Ishikawa (cell line): Measurements from ENCODE around the gene ATRX.

Experiments used
- CEBPB ChIP-seq: IDR thresholded peaks from 2 replicates; pipeline ENCODE4 v1.6.1; 2012
- CREB1 ChIP-seq: IDR thresholded peaks from 2 replicates; pipeline ENCODE4 v1.6.1; 2012; ENCODE audit warnings: low read depth
- EGR1 ChIP-seq: IDR thresholded peaks from 2 replicates; pipeline ENCODE4 v1.6.1; 2012
- EP300 ChIP-seq: IDR thresholded peaks from 2 replicates; pipeline ENCODE4 v1.6.1; 2012; ENCODE audit warnings: borderline replicate concordance
- FOXM1 ChIP-seq: IDR thresholded peaks from 2 replicates; pipeline ENCODE4 v1.6.1; 2012; ENCODE audit warnings: low read depth, borderline replicate concordance
- MAX ChIP-seq: IDR thresholded peaks from 2 replicates; pipeline ENCODE4 v1.6.1; 2012
- NFIC ChIP-seq: IDR thresholded peaks from 2 replicates; pipeline ENCODE4 v1.6.1; 2012
- RAD21 ChIP-seq: IDR thresholded peaks from 2 replicates; pipeline ENCODE4 v1.6.1; 2012; ENCODE audit warnings: low read depth
- REST ChIP-seq: IDR thresholded peaks from 2 replicates; pipeline ENCODE4 v1.6.1; 2012; ENCODE audit warnings: low read depth, mild to moderate bottlenecking
- TAF1 ChIP-seq: IDR thresholded peaks from 2 replicates; pipeline ENCODE4 v1.6.1; 2012; ENCODE audit warnings: low read depth, mild to moderate bottlenecking
- TCF12 ChIP-seq: IDR thresholded peaks from 2 replicates; pipeline ENCODE4 v1.6.1; 2012; ENCODE audit warnings: low read depth
- TEAD4 ChIP-seq: IDR thresholded peaks from 2 replicates; pipeline ENCODE4 v1.6.1; 2012
- USF1 ChIP-seq: IDR thresholded peaks from 2 replicates; pipeline ENCODE4 v1.6.1; 2012
- YY1 ChIP-seq: IDR thresholded peaks from 2 replicates; pipeline ENCODE4 v1.6.1; 2012; ENCODE audit warnings: low read depth
- ZBTB7A ChIP-seq: IDR thresholded peaks from 2 replicates; pipeline ENCODE4 v1.6.1; 2012; ENCODE audit warnings: low read depth

Gene ATRX

GRCh38 chrX:77785486-77786364 is at the start of gene ATRX:
Gene ATRX (minus strand): TSS chrX:77786216. CDS start chrX:77786001, 215 bp downstream.
- peak; percentile 92 for TF ChIP-seq YY1
- 0 out of 2 replicates have a peak, but pooled peaks have one; percentile 12 for TF ChIP-seq EP300
- TF ChIP-seq TAF1 = peak; percentile 88
- TF ChIP-seq MAX = peak; percentile 47; the same call in 1 of the 2 replicates
- TF ChIP-seq RAD21 = no peak
- peak; percentile 47; the same call in 1 of the 2 replicates for TF ChIP-seq CREB1
- TF ChIP-seq CEBPB = no peak

GRCh38 chrX:77820091-77820727 is 34.2 kb upstream of the ATRX start:
- no peak for TF ChIP-seq EGR1

GRCh38 chrX:77814210-77814609 is 28.2 kb upstream of the ATRX start:
- TF ChIP-seq CEBPB (no peak), TCF12 (no peak), TEAD4 (no peak), CREB1 (no peak), EP300 (no peak), NFIC (no peak), EGR1 (no peak), REST (no peak), YY1 (no peak), TAF1 (no peak), ZBTB7A (no peak), USF1 (no peak), MAX (no peak), FOXM1 (no peak), RAD21 (no peak)

- TF ChIP-seq CREB1 (no peak), EP300 (no peak), NFIC (no peak), MAX (no peak), ZBTB7A (no peak), TEAD4 (no peak), RAD21 (no peak), YY1 (no peak)
Observed at GRCh38 chrX:77802201-77802600, 16.2 kb upstream of the ATRX start.

- TF ChIP-seq CEBPB (0 out of 2 replicates have a peak, but pooled peaks have one; percentile 40), TAF1 (no peak), TCF12 (no peak)
Observed at GRCh38 chrX:77795124-77795523, 9.1 kb upstream of the ATRX start.

- TF ChIP-seq YY1 (no peak), CREB1 (no peak)
Observed at GRCh38 chrX:77793946-77794345, 7.9 kb upstream of the ATRX start.

GRCh38 chrX:77788050-77788449 is 2.0 kb upstream of the ATRX start:
- TF ChIP-seq EGR1 (no peak), CREB1 (no peak), TAF1 (no peak)

- TF ChIP-seq EGR1 (no peak), EP300 (0 out of 2 replicates have a peak, but pooled peaks have one; percentile 1)
Observed at GRCh38 chrX:77786365-77786680, 307 bp upstream of the ATRX start.

GRCh38 chrX:77779695-77780094 is 6.3 kb downstream of the ATRX start:
- no peak for TF ChIP-seq EGR1
